ENCODE results near the gene UTP14C.

The UTP14C gene

DNA sequence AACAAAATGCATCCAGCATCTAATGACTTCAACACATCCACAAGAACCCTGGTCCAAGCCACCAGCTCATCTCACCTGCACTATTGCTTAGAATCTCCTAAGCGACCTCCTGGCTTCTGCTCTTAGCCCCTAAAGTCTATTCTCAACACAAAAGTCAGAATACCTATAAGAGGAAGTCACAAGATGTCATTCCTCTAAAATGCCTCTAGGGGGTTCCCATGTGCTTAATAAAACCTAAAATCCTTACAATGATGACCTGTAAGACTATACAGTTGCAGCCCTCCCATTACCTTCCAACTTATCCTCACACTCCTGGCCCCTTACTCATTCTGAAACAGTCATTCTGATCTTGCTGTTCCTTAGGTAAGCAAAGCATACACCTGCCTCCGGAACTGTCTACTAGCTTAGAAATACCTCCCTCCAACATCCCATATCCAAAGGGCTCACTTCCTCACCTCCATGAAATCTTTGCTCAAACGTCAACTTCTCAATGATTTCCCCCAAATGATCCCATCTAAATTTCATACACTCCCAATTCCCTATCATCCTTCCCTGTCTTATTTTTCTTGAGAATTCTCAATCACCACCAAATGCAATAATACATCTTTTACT, 23.3 kb upstream of the UTP14C start:
- H3K27ac ChIP-seq (ENCODE audit: low read depth in 2 of 2, low read length in 2 of 2), result no peak overlapping the region
- H3K36me3 ChIP-seq (ENCODE audit: control insufficient read depth in 2 of 2, insufficient read depth in 2 of 2, low read length in 2 of 2), result no peaks in the 10 kb centered on the region
- H3K4me1 ChIP-seq (ENCODE audit: control insufficient read depth in 2 of 2, insufficient read depth in 2 of 2, low read length in 2 of 2), result peaks cover 0 to 12% of the 10 kb centered on the region in 2 donors
- H3K9me3 ChIP-seq (ENCODE audit: control insufficient read depth in 2 of 2, low read length in 2 of 2), result no peaks in the 10 kb centered on the region
- no peak overlapping the region for H3K9ac ChIP-seq (ENCODE audit: low read depth in 1 of 2, low read length in 2 of 2)
- no peak overlapping the region for H3K4me3 ChIP-seq (ENCODE audit: low read length in 2 of 2)
- H3K27me3 ChIP-seq (ENCODE audit: control insufficient read depth in 2 of 2, insufficient read depth in 2 of 2, low read length in 2 of 2), result no peaks in the 10 kb centered on the region

DNA sequence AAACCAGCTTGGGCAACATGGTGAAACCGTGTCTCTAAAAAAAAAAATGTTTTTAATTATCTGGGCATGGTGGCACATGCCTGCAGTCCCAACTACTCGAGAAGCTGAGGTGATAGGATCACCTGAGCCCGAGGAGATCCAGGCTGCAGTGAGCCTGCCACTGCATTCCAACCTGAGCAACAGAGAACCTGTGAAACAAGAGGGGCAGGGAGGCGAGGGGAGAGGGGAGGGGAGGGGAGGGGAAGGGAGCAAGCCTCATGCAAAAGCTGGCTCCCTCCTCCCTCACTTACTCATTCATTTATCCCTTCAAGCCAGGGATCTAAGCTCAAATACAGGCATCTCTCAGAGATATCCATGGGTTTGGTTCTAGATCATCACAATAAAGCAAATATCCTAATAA, 22.1 kb upstream of the UTP14C start:
- H3K4me1 ChIP-seq (ENCODE audit: control insufficient read depth in 2 of 2, insufficient read depth in 2 of 2, low read length in 2 of 2), result peaks cover 0 to 10% of the 10 kb centered on the region in 2 donors
- no peaks in the 10 kb centered on the region for H3K36me3 ChIP-seq (ENCODE audit: control insufficient read depth in 2 of 2, insufficient read depth in 2 of 2, low read length in 2 of 2)
- no peak overlapping the region for H3K4me3 ChIP-seq (ENCODE audit: low read length in 2 of 2)
- no peaks in the 10 kb centered on the region for H3K9me3 ChIP-seq (ENCODE audit: control insufficient read depth in 2 of 2, low read length in 2 of 2)
- no peaks in the 10 kb centered on the region for H3K27me3 ChIP-seq (ENCODE audit: control insufficient read depth in 2 of 2, insufficient read depth in 2 of 2, low read length in 2 of 2)
- H3K9ac ChIP-seq (ENCODE audit: low read depth in 1 of 2, low read length in 2 of 2), result no peak overlapping the region
- H3K27ac ChIP-seq (ENCODE audit: low read depth in 2 of 2, low read length in 2 of 2), result no peak overlapping the region

DNA sequence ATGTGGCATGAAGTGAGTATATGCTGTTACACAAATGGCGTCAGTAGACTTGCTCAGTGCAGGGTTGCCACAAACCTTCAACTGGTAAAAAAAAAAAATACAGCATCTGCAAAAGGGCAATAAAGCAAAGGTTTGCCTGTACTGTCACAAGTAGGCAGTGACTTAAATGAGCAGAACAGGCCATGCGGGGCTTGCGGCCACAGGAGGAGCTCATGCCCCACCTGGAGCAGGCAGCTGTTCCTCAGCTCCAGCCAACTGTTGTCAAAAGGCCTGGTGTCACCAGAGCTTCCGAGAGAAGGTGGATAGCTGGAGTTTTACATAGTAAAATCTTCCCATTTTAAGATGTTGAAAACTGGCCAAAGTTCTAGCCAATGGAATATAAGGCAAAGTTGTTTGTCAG, 20.9 kb upstream of the UTP14C start:
- Histone ChIP-seq H3K9ac (ENCODE audit: low read depth in 1 of 2, low read length in 2 of 2) (no peak overlapping the region), H3K27ac (ENCODE audit: low read depth in 2 of 2, low read length in 2 of 2) (no peak overlapping the region), H3K27me3 (ENCODE audit: control insufficient read depth in 2 of 2, insufficient read depth in 2 of 2, low read length in 2 of 2) (no peaks in the 10 kb centered on the region), H3K36me3 (ENCODE audit: control insufficient read depth in 2 of 2, insufficient read depth in 2 of 2, low read length in 2 of 2) (no peaks in the 10 kb centered on the region), H3K4me1 (ENCODE audit: control insufficient read depth in 2 of 2, insufficient read depth in 2 of 2, low read length in 2 of 2) (peaks cover 0 to 10% of the 10 kb centered on the region in 2 donors), H3K9me3 (ENCODE audit: control insufficient read depth in 2 of 2, low read length in 2 of 2) (no peaks in the 10 kb centered on the region), H3K4me3 (ENCODE audit: low read length in 2 of 2) (no peak overlapping the region)

DNA sequence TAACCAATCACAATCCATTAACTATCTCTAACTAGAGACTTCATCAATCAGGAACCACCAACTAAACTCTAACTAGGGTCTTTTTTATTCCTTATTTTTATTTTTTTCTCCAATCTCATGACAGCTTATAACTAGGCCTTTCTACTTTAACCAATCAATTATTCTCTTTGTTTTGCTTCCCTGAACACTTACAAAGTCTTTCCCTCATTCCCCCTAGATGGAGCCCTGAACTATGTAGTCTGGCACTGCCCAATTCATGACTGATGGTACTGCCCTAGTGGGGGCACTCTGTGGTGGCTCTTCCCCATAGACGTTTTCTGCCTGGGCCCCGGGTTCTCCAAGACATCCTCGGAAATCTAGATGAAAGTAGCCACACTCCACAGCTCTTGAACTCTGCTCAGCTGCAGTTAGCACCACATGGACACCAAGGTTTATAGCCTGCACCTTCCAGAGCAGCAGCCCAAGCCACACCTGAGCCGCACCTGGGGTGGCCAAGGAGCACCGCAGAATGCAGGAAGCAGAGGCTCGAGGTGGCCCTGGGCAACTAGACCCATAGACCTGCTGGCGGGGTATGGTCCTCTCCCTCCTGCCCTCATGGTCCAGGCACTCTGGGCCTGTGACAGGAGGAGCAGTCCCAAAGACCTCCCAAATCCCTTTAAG, 19.9 kb upstream of the UTP14C start:
- Histone ChIP-seq H3K27ac (ENCODE audit: low read depth in 2 of 2, low read length in 2 of 2) (peak overlapping the region in 1 of 2 donors; percentile 55), H3K4me1 (ENCODE audit: control insufficient read depth in 2 of 2, insufficient read depth in 2 of 2, low read length in 2 of 2) (peaks cover 0 to 10% of the 10 kb centered on the region in 2 donors), H3K36me3 (ENCODE audit: control insufficient read depth in 2 of 2, insufficient read depth in 2 of 2, low read length in 2 of 2) (no peaks in the 10 kb centered on the region), H3K9me3 (ENCODE audit: control insufficient read depth in 2 of 2, low read length in 2 of 2) (no peaks in the 10 kb centered on the region), H3K9ac (ENCODE audit: low read depth in 1 of 2, low read length in 2 of 2) (no peak overlapping the region), H3K27me3 (ENCODE audit: control insufficient read depth in 2 of 2, insufficient read depth in 2 of 2, low read length in 2 of 2) (no peaks in the 10 kb centered on the region), H3K4me3 (ENCODE audit: low read length in 2 of 2) (no peak overlapping the region)

DNA sequence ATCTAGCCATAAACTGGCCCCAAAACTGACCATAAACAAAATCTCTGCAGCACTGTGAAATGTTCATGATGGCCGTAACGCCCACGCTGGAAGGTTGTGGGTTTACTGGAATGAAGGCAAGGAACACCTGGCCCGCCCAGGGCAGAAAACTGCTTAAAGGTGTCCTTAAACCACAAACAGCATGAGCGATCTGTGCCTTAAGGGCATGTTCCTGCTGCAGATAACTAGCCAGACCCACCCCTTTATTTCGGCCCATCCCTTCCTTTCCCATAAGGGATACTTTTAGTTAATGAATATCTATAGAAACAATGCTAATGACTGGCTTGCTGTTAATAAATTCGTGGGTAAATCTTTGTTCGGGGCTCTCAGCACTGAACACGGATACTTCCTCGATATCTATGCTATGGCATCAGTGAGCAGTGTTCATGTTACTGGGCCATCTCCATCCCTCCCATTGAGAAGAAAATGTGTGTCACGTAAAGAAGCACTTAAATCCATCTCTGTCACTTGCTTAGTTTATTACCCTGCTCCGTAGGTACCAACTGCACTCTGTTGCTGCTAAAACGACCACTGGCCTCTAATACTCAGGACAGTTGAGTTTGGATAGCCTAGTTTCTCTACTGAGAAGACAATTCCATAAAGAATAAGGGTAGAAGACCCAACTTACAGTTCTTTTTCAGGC, 18.5 kb upstream of the UTP14C start:
- Histone ChIP-seq H3K4me3 (ENCODE audit: low read length in 2 of 2) (no peak overlapping the region), H3K9ac (ENCODE audit: low read depth in 1 of 2, low read length in 2 of 2) (no peak overlapping the region), H3K27ac (ENCODE audit: low read depth in 2 of 2, low read length in 2 of 2) (no peak overlapping the region), H3K27me3 (ENCODE audit: control insufficient read depth in 2 of 2, insufficient read depth in 2 of 2, low read length in 2 of 2) (no peaks in the 10 kb centered on the region), H3K9me3 (ENCODE audit: control insufficient read depth in 2 of 2, low read length in 2 of 2) (no peaks in the 10 kb centered on the region), H3K36me3 (ENCODE audit: control insufficient read depth in 2 of 2, insufficient read depth in 2 of 2, low read length in 2 of 2) (no peaks in the 10 kb centered on the region), H3K4me1 (ENCODE audit: control insufficient read depth in 2 of 2, insufficient read depth in 2 of 2, low read length in 2 of 2) (peaks cover 3 to 13% of the 10 kb centered on the region in 2 donors)

DNA sequence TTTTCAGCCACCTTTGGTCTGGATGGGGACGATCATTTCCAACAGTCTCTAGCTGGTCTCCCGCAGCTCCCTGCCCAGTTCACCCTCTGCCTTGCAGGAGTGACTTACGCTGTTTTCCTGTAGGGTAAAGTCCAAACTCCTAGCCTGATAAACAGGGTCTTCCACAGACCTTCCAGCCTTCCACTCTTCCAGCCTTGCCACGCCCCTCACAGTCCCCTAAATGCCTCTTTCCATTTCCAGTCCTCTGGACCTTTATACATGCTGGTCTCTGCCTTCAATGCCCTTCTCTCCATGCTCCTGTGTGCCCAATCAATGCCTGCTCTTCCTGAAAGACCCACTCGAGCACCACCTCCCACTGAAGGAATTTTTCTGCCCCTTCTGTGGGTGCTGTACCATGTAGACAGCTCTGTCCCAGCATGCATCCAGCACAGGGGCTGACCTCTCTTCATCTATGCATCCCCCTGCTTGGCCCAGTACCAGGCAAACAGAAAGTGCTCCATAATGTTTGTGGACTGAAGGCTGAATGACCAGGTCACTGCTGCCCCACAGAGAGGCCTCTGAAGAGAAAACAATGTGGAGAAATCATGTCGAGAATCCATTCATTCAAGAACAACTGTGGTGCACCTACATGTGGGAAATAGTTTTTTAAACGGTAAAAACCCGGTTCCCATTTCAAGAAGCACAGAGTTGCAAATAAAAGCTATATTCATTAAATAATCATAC, 17.8 kb upstream of the UTP14C start:
- Histone ChIP-seq H3K9ac (ENCODE audit: low read depth in 1 of 2, low read length in 2 of 2) (no peak overlapping the region), H3K9me3 (ENCODE audit: control insufficient read depth in 2 of 2, low read length in 2 of 2) (no peaks in the 10 kb centered on the region), H3K27me3 (ENCODE audit: control insufficient read depth in 2 of 2, insufficient read depth in 2 of 2, low read length in 2 of 2) (no peaks in the 10 kb centered on the region), H3K4me3 (ENCODE audit: low read length in 2 of 2) (no peak overlapping the region), H3K27ac (ENCODE audit: low read depth in 2 of 2, low read length in 2 of 2) (no peak overlapping the region), H3K4me1 (ENCODE audit: control insufficient read depth in 2 of 2, insufficient read depth in 2 of 2, low read length in 2 of 2) (peaks cover 5 to 15% of the 10 kb centered on the region in 2 donors), H3K36me3 (ENCODE audit: control insufficient read depth in 2 of 2, insufficient read depth in 2 of 2, low read length in 2 of 2) (no peaks in the 10 kb centered on the region)

DNA sequence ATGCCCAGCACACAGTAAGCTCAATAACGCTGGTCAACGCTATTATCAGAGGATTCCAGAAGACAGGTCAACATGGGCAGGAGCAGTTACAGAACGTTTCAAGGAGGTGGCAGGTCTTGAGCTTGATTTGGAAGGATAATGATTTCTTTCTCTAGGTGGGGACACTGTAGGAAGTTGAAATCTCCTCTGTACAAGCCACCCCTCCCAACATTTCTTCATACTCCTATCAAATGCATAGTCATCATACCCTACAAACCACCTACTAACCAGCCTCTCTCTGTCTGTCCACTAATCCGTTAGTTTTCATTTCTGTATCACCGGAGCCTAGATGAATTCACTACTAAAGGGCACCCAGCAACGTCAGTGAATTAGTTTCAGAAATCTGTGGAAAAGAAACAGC, 14.5 kb upstream of the UTP14C start:
- no peaks in the 10 kb centered on the region for H3K36me3 ChIP-seq (ENCODE audit: control insufficient read depth in 2 of 2, insufficient read depth in 2 of 2, low read length in 2 of 2)
- H3K9me3 ChIP-seq (ENCODE audit: control insufficient read depth in 2 of 2, low read length in 2 of 2), result no peaks in the 10 kb centered on the region
- no peak overlapping the region for H3K27ac ChIP-seq (ENCODE audit: low read depth in 2 of 2, low read length in 2 of 2)
- H3K9ac ChIP-seq (ENCODE audit: low read depth in 1 of 2, low read length in 2 of 2), result no peak overlapping the region
- H3K4me1 ChIP-seq (ENCODE audit: control insufficient read depth in 2 of 2, insufficient read depth in 2 of 2, low read length in 2 of 2), result peaks cover 11 to 16% of the 10 kb centered on the region in 2 donors
- H3K4me3 ChIP-seq (ENCODE audit: low read length in 2 of 2), result no peak overlapping the region
- no peaks in the 10 kb centered on the region for H3K27me3 ChIP-seq (ENCODE audit: control insufficient read depth in 2 of 2, insufficient read depth in 2 of 2, low read length in 2 of 2)

DNA sequence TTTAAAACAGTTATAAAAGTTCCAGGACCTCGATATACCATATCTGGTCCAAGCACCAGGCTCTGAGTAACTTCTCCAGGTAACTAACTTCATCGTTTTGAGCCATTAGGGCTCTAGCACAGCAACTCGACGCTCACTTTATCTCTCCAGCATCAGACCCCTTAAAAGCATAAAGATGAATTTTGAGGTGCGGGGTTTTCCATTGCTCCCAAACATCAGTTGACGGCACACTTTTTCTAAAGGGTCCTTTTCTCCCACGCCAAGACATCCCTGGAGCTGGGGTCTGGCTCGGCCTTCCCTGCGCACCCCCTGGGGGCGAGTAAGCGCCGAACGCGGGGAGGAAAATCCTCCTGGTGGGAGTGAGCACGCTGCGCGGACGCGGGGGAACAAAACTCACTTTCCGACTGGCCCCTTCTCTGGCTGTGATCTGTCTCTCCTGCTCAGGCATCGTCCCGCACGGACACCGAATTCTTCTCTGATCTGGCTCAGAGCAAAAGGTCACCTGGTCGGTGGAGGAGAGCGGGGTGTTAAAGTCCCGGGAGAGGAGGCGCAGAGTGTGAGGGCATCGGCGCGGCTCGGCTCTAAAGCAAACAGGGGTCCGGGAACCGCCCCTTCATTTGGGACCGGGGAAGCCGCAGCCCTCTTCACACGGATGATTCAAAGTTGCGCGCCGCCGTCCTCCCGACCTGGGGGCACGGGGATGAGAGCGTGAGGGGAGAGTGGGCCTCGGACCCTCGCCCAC, 13.4 kb upstream of the UTP14C start, which contains the start of gene ATP7B:
ATP7B (minus strand) TSS at position 561 of the 742 bp plus-strand sequence; CDS start at position 448, 113 bp downstream.
- H3K9ac ChIP-seq (ENCODE audit: low read depth in 1 of 2, low read length in 2 of 2), result peak within 1 kb of the TSS; percentile 81 to 85
- H3K27ac ChIP-seq (ENCODE audit: low read depth in 2 of 2, low read length in 2 of 2), result peak within 1 kb of the TSS; percentile 73 to 77
- H3K27me3 ChIP-seq (ENCODE audit: control insufficient read depth in 2 of 2, insufficient read depth in 2 of 2, low read length in 2 of 2), result no peaks in the 10 kb centered on the region
- H3K9me3 ChIP-seq (ENCODE audit: control insufficient read depth in 2 of 2, low read length in 2 of 2), result no peaks in the 10 kb centered on the region
- H3K36me3 ChIP-seq (ENCODE audit: control insufficient read depth in 2 of 2, insufficient read depth in 2 of 2, low read length in 2 of 2), result no peaks in the 10 kb centered on the region
- H3K4me3 ChIP-seq (ENCODE audit: low read length in 2 of 2), result peak within 1 kb of the TSS; percentile 87 to 94
- peaks cover 11 to 15% of the 10 kb centered on the region in 2 donors for H3K4me1 ChIP-seq (ENCODE audit: control insufficient read depth in 2 of 2, insufficient read depth in 2 of 2, low read length in 2 of 2)

DNA sequence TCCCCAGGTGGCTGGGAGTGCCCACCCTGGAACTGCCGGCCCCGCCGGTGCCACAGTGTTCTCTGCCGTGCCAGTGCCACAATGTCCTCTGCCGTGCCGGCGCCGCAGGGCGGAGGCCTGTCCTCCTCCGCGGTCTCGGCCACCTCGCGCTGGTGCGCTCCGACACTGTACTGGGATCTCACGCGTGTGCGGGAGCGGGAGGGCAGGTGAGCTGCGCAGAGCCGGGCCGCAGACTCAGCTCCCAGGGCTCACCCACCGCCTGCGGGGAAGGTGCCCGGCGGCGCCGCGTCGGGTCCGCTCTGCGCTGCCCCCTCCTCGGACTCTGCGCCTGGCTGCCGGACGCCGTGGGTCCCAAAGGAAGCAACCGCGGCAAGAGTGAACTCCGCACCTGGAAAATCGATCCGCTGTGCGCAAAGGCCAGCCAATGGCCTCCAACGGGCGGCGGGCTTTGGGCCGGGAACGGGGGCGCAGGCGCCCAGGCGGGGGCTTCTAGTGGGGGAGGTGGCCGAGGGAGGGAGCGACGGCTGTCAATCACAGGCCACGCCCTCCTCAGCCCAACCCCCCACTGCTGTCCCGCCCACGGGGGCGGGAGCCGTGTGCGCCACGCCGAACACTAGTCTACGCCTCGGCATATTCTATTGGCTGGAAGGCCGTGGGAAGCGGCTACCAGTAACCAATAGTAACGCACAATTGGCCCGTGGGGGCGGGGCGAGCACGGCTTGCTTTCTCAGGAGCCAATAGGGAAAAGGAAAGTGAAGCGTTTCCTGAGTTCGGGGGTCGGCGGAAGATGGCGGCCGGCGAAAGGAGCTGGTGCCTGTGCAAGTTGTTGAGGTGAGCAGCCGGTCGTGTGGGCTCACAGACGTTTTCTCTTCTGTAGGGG, 12.6 kb upstream of the UTP14C start, which contains the start of gene ALG11:
ALG11 (plus strand) TSS at position 767 of the 880 bp plus-strand sequence; CDS start at position 788, 21 bp downstream.
- H3K4me3 ChIP-seq (ENCODE audit: low read length in 2 of 2), result peak within 1 kb of the TSS; percentile 87 to 94
- peak within 1 kb of the TSS; percentile 81 to 85 for H3K9ac ChIP-seq (ENCODE audit: low read depth in 1 of 2, low read length in 2 of 2)
- no peaks in the 10 kb centered on the region for H3K9me3 ChIP-seq (ENCODE audit: control insufficient read depth in 2 of 2, low read length in 2 of 2)
- H3K36me3 ChIP-seq (ENCODE audit: control insufficient read depth in 2 of 2, insufficient read depth in 2 of 2, low read length in 2 of 2), result no peaks in the 10 kb centered on the region
- no peaks in the 10 kb centered on the region for H3K27me3 ChIP-seq (ENCODE audit: control insufficient read depth in 2 of 2, insufficient read depth in 2 of 2, low read length in 2 of 2)
- peak within 1 kb of the TSS; percentile 73 to 77 for H3K27ac ChIP-seq (ENCODE audit: low read depth in 2 of 2, low read length in 2 of 2)
- peaks cover 11 to 15% of the 10 kb centered on the region in 2 donors for H3K4me1 ChIP-seq (ENCODE audit: control insufficient read depth in 2 of 2, insufficient read depth in 2 of 2, low read length in 2 of 2)

Data from mucosa of rectum (tissue), 2 donors.